SIG-M5 (cell line): ENCODE measurements around the gene ITGB1.
"Not testable (repeated sequence)": the region's sequence is repeated elsewhere in the genome, so short reads cannot be mapped to it uniquely, and the experiment has no call there.

Source experiments
- DNase-seq: peaks from one replicate; lab custom pipeline; 2025; lab: John Stamatoyannopoulos, UW

The ITGB1 gene

GRCh38 chr10:32980558-32981468 lies 22.8 kb upstream of the ITGB1 start:
- DNase-seq, result peak; percentile 9

- DNase-seq, result no peak
Observed at GRCh38 chr10:32980242-32980557, 22.2 kb upstream of the ITGB1 start.

- not testable (repeated sequence) for DNase-seq
Observed at GRCh38 chr10:32979719-32980118, 21.7 kb upstream of the ITGB1 start.

GRCh38 chr10:32979041-32979440 lies 21.0 kb upstream of the ITGB1 start:
- DNase-seq, result no peak

- DNase-seq, result not testable (repeated sequence)
Observed at GRCh38 chr10:32977846-32978809, 20.1 kb upstream of the ITGB1 start.

- DNase-seq, result no peak
Observed at GRCh38 chr10:32976338-32976737, 18.3 kb upstream of the ITGB1 start.

- no peak for DNase-seq
Observed at GRCh38 chr10:32972929-32973328, 14.9 kb upstream of the ITGB1 start.

GRCh38 chr10:32972460-32972859 lies 14.4 kb upstream of the ITGB1 start:
- DNase-seq, result no peak

- no peak for DNase-seq
Observed at GRCh38 chr10:32971536-32972091, 13.6 kb upstream of the ITGB1 start.

- DNase-seq, result no peak
Observed at GRCh38 chr10:32970910-32971309, 12.9 kb upstream of the ITGB1 start.

- no peak for DNase-seq
Observed at GRCh38 chr10:32964270-32964669, 6.2 kb upstream of the ITGB1 start.

GRCh38 chr10:32963096-32963495 lies 5.1 kb upstream of the ITGB1 start:
- no peak for DNase-seq

GRCh38 chr10:32962521-32962920 lies 4.5 kb upstream of the ITGB1 start:
- no peak for DNase-seq

GRCh38 chr10:32961895-32962369 lies 3.9 kb upstream of the ITGB1 start:
- DNase-seq, result no peak

- DNase-seq, result no peak
Observed at GRCh38 chr10:32961343-32961894, 3.4 kb upstream of the ITGB1 start.

GRCh38 chr10:32960022-32960421 lies 2.0 kb upstream of the ITGB1 start:
- no peak for DNase-seq

- no peak for DNase-seq
Observed at GRCh38 chr10:32959006-32959920, 1.2 kb upstream of the ITGB1 start.

- DNase-seq, result no peak
Observed at GRCh38 chr10:32957341-32958084, 517 bp downstream of the ITGB1 start.

- no peak for DNase-seq
Observed at GRCh38 chr10:32956365-32957197, 1.4 kb downstream of the ITGB1 start.
